Endothelial cell of umbilical vein (primary cell): Measurements from ENCODE around the gene MLX. TPM values are rescaled to one million over a fixed set of nuclear protein-coding genes. Genes with fewer than 3 reads are reported as not detected.

Source experiments
- BruUV-seq: library from RNA; stranded (reverse); fragments of 400-500 nt; replicated peaks from 2 replicates; lab custom pipeline; 2021; lab: Mats Ljungman, UMichigan
- CTCF ChIA-PET: fragments of 300-600, 350-600 bp; sonication (Branson Sonifier 250); formaldehyde crosslinking; loops from one replicate; lab custom pipeline; 2021; ENCODE audit warnings: antibody characterized with exemption, inconsistent platforms; lab: Charles Lee
- POLR2A ChIA-PET: fragments of 300-600, 350-600 bp; sonication (Branson Sonifier 250); formaldehyde crosslinking; loops from one replicate; lab custom pipeline; 2021; ENCODE audit warnings: antibody characterized with exemption, inconsistent platforms; lab: Charles Lee
- DNase-seq: peaks from one replicate; pipeline ENCODE4 v3.0.0-alpha.2; 2011; ENCODE audit warnings: low read depth, low spot score
- FAIRE-seq: peaks from 2 replicates; lab custom pipeline; 2011; peaks lifted over from hg19 to GRCh38; lab: Jason Lieb, UNC
- H2AFZ ChIP-seq: 2 replicates; pipeline ENCODE4 v1.6.0; 2012; ENCODE audit warnings: low read depth, low read length, control low read depth, inconsistent platforms
- H3K27ac ChIP-seq: 2 replicates; pipeline ENCODE4 v1.5.1; 2011; ENCODE audit warnings: low read depth, mild to moderate bottlenecking, control low read depth, low read length, moderate library complexity; ENCODE audit not compliant: insufficient read depth
- H3K27me3 ChIP-seq, 2 experiments: 2 replicates each; pipeline versions ENCODE4 v1.6.0 to v1.6.1; 2011; ENCODE audit warnings: low read length in 2 of 2, mixed read lengths in 1 of 2; ENCODE audit not compliant: control insufficient read depth in 2 of 2, insufficient read depth in 2 of 2
- H3K36me3 ChIP-seq, 2 experiments: 2 replicates in 1 of 2; 3 replicates in 1 of 2; pipeline ENCODE4 v1.5.1; 2011; ENCODE audit warnings: low read length in 2 of 2, mild to moderate bottlenecking in 1 of 2, moderate library complexity in 1 of 2; ENCODE audit not compliant: control insufficient read depth in 2 of 2, insufficient read depth in 2 of 2; ENCODE audit errors: extremely low read depth in 1 of 2
- H3K4me1 ChIP-seq: 3 replicates; pipeline ENCODE4 v1.5.1; 2011; ENCODE audit warnings: mild to moderate bottlenecking, low read length; ENCODE audit not compliant: control insufficient read depth, insufficient read depth; ENCODE audit errors: extremely low read depth
- H3K4me2 ChIP-seq: 2 replicates; pipeline ENCODE4 v1.6.1; 2011; ENCODE audit warnings: low read length, control low read depth, mixed read lengths; ENCODE audit not compliant: insufficient read depth
- H3K4me3 ChIP-seq, 3 experiments: fragments of 200-600 bp in 1 of 3; sonication (generic), shearing (Covaris generic) in 1 of 3; replicated peaks in 1 of 3; 2 replicates each; pipeline ENCODE4 v1.5.1; 2011 to 2016; ENCODE audit warnings: control low read depth in 3 of 3, low read length in 3 of 3, mild to moderate bottlenecking in 2 of 3, inconsistent platforms in 1 of 3, low read depth in 1 of 3, moderate library complexity in 1 of 3; ENCODE audit not compliant: insufficient read depth in 1 of 3
- H3K79me2 ChIP-seq: 2 replicates; pipeline ENCODE4 v1.6.0; 2012; ENCODE audit warnings: low read length, inconsistent platforms; ENCODE audit not compliant: control insufficient read depth, insufficient read depth
- H3K9ac ChIP-seq: replicated peaks from 2 replicates; pipeline ENCODE3; 2011; ENCODE audit warnings: low read length, control low read depth; ENCODE audit not compliant: insufficient read depth; ENCODE audit errors: extremely low read depth
- H3K9me1 ChIP-seq: replicated peaks from 3 replicates; pipeline ENCODE4 v1.6.0; 2011; ENCODE audit warnings: mild to moderate bottlenecking, low read length; ENCODE audit not compliant: control insufficient read depth, insufficient read depth; ENCODE audit errors: extremely low read depth
- H3K9me3 ChIP-seq: replicated peaks from 2 replicates; pipeline ENCODE4 v1.5.1; 2012; ENCODE audit warnings: low read length, inconsistent platforms; ENCODE audit not compliant: control insufficient read depth, insufficient read depth
- H4K20me1 ChIP-seq: replicated peaks from 2 replicates; pipeline ENCODE3; 2011; ENCODE audit warnings: mild to moderate bottlenecking, low read length; ENCODE audit not compliant: control insufficient read depth, insufficient read depth; ENCODE audit errors: extremely low read depth
- EZH2 ChIP-seq: IDR thresholded peaks from 2 replicates; pipeline ENCODE4 v1.6.1; 2012; ENCODE audit warnings: borderline replicate concordance, low read depth, mild to moderate bottlenecking, moderate library complexity, low read length, inconsistent platforms; ENCODE audit not compliant: severe bottlenecking
- FOS ChIP-seq: IDR thresholded peaks from 2 replicates; pipeline ENCODE4 v1.6.1; 2011; ENCODE audit warnings: mild to moderate bottlenecking, low read length, moderate library complexity, borderline replicate concordance; ENCODE audit not compliant: insufficient read depth
- GATA2 ChIP-seq: IDR thresholded peaks from 2 replicates; pipeline ENCODE4 v1.7.0; 2011; ENCODE audit warnings: low read depth, mild to moderate bottlenecking, moderate library complexity, mixed read lengths, low read length; ENCODE audit not compliant: insufficient read length, insufficient read depth
- JUN ChIP-seq: IDR thresholded peaks from 2 replicates; pipeline ENCODE4 v1.6.1; 2011; ENCODE audit warnings: borderline replicate concordance, low read depth; ENCODE audit not compliant: insufficient read length, insufficient read depth
- MYC ChIP-seq: IDR thresholded peaks from one replicate; pipeline ENCODE4 v1.6.1; 2011; ENCODE audit warnings: mild to moderate bottlenecking, low read depth, low read length
- POLR2A ChIP-seq: IDR thresholded peaks from 2 replicates; pipeline ENCODE4 v1.6.1; 2012; ENCODE audit warnings: low read depth, mild to moderate bottlenecking, control low read depth, low read length
- POLR2AphosphoS5 ChIP-seq: IDR thresholded peaks from 2 replicates; pipeline ENCODE4 v1.6.1; 2012; ENCODE audit warnings: low read depth, mild to moderate bottlenecking, control low read depth, low read length, moderate library complexity; ENCODE audit not compliant: insufficient read depth
- dilution Hi-C: fragments of 300-500 bp; cut with MboI; formaldehyde crosslinking; loops from one replicate; pipeline ENCODE4 v1.15.0; 2019; ENCODE audit warnings: low sequenced_read_pairs; ENCODE audit not compliant: extremely low pct_ligation_motif_present
- intact Hi-C: fragments of 100-400 bp; cut with micrococcal nuclease; formaldehyde crosslinking; loops from one replicate; pipeline ENCODE4 v1.10.0; 2022
- polyA plus RNA-seq, 4 experiments: library from polyadenylated mRNA; depleted of rRNA in 3 of 4; stranded (reverse) in 3 of 4; unstranded in 1 of 4; fragments of >200 nt; gene quantifications; 2 replicates each; pipeline versions ENCODE4 v1.2.1 to v1.2.3, GENCODE V29; 2011 to 2012; ENCODE audit warnings: missing spikeins in 1 of 4
- total RNA-seq: library from RNA; stranded (reverse); gene quantifications from 2 replicates; pipeline ENCODE4 v1.2.3, GENCODE V29; 2021
- TF ChIP-seq, protein P1 (sequence below), 2 donors: IDR thresholded peaks; 1 replicate in 1 of 2; 2 replicates in 1 of 2; pipeline ENCODE4 v1.5.1; 2011; ENCODE audit warnings: low read length in 2 of 2, mild to moderate bottlenecking in 2 of 2, moderate library complexity in 2 of 2, control low read depth in 1 of 2, inconsistent platforms in 1 of 2, low read depth in 1 of 2; ENCODE audit not compliant: insufficient read depth in 1 of 2; ENCODE audit errors: extremely low read depth in 1 of 2
- TF ChIP-seq, protein P2 (sequence below): IDR thresholded peaks from 2 replicates; pipeline ENCODE4 v1.6.1; 2011; ENCODE audit not compliant: insufficient read depth, insufficient read length

MLX gene
- total and polyA plus RNA-seq, 2 donors (not counting 3 experiments of a cell fraction or from before 2014, with no cell fraction given) = 40.3 to 42.7 TPM

DNA sequence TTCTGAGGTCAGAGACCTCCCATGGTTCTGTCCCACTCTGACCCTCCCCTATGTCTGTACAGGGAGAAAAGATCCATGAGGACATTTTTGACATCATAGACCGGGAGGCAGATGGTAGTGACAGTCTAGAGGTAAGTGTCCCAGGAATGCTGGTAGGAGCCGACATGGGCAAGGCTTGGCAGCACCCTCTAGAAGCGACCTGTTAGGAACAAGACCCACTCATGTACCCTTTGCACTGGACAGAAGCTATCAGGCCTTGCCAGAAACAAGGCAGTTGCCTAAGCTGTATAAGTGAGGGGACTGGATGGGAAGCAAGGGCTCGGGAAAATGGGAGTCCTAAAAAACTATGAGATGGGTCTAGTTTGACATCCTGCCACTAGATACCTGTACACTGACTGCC lies 45.1 kb downstream of the MLX start:
- FAIRE-seq (no peak), DNase-seq (no peak)
- no peaks in the 10 kb centered on the region for H3K9me3 ChIP-seq
- H3K9me1 ChIP-seq = no peaks in the 10 kb centered on the region
- ChIA-PET POLR2A (no interaction called here), CTCF (no interaction called here)
- BruUV-seq = no TSS peak
- no peak for TF ChIP-seq POLR2AphosphoS5
- no peak for TF ChIP-seq EZH2
- H3K4me3 ChIP-seq = no peak overlapping the region
- H3K4me1 ChIP-seq = peaks cover 11% of the 10 kb centered on the region
- no peak overlapping the region for H2AFZ ChIP-seq
- no peaks in the 10 kb centered on the region for H4K20me1 ChIP-seq
- no peak overlapping the region for H3K27ac ChIP-seq
- no peak overlapping the region for H3K9ac ChIP-seq
- dilution Hi-C loops (no loop called here), intact Hi-C loops (no loop called here)
- peaks cover 20 to 24% of the 10 kb centered on the region in 2 experiments for H3K36me3 ChIP-seq
- H3K4me2 ChIP-seq = no peak overlapping the region
- H3K79me2 ChIP-seq = peaks cover 23% of the 10 kb centered on the region
- H3K27me3 ChIP-seq = no peaks in the 10 kb centered on the region

DNA sequence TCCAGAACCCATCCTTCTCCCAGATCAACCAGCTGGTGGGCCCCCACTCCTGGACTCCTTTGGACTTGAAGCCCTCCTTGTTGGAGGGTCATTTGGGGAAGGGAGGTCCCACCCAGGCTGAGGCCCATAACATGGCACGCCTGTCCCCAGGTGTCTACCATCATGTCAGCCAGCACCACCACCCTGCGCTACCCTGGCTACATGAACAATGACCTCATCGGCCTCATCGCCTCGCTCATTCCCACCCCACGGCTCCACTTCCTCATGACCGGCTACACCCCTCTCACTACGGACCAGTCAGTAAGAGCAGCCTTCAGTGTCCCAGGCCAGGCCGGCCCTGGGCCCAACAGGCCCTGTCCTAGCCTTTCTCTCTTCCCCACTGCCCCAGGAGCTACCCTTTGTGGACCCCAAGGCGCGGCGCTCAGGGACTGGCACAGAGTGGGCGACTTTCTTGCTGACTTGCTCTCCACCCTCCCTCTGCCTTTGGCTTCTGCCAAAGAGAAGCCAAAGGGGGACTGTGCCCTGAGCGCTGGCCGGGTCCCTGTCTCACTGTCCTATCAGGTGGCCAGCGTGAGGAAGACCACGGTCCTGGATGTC lies 46.9 kb downstream of the MLX start:
- peaks cover 6% of the 10 kb centered on the region for H3K79me2 ChIP-seq
- intact Hi-C loops (no loop called here), dilution Hi-C loops (no loop called here)
- peaks cover 4% of the 10 kb centered on the region for H3K4me1 ChIP-seq
- ChIA-PET POLR2A (no interaction called here), CTCF (interaction anchor here (1.0 kb wide), 1 partner anchor 35 kb away, joined by 4 read pairs; no protein-coding TSS in a partner anchor)
- H3K9me3 ChIP-seq = no peaks in the 10 kb centered on the region
- H3K4me2 ChIP-seq = no peak overlapping the region
- H4K20me1 ChIP-seq = no peaks in the 10 kb centered on the region
- H3K36me3 ChIP-seq = peaks cover 20 to 24% of the 10 kb centered on the region in 2 experiments
- no peak overlapping the region for H3K27ac ChIP-seq
- H3K9me1 ChIP-seq = no peaks in the 10 kb centered on the region
- no peak overlapping the region for H2AFZ ChIP-seq
- H3K27me3 ChIP-seq = no peaks in the 10 kb centered on the region
- no TSS peak for BruUV-seq
- no peak overlapping the region for H3K4me3 ChIP-seq
- no peak for FAIRE-seq
- DNase-seq = no peak
- no peak for TF ChIP-seq JUN
- TF ChIP-seq POLR2A = no peak
- no peak for TF ChIP-seq GATA2
- no peak for TF ChIP-seq EZH2
- TF ChIP-seq, protein P1, sequence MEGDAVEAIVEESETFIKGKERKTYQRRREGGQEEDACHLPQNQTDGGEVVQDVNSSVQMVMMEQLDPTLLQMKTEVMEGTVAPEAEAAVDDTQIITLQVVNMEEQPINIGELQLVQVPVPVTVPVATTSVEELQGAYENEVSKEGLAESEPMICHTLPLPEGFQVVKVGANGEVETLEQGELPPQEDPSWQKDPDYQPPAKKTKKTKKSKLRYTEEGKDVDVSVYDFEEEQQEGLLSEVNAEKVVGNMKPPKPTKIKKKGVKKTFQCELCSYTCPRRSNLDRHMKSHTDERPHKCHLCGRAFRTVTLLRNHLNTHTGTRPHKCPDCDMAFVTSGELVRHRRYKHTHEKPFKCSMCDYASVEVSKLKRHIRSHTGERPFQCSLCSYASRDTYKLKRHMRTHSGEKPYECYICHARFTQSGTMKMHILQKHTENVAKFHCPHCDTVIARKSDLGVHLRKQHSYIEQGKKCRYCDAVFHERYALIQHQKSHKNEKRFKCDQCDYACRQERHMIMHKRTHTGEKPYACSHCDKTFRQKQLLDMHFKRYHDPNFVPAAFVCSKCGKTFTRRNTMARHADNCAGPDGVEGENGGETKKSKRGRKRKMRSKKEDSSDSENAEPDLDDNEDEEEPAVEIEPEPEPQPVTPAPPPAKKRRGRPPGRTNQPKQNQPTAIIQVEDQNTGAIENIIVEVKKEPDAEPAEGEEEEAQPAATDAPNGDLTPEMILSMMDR (IDR thresholded peaks at IDR 0.05; ENCODE audit: extremely low read depth in 1 of 2, insufficient read depth in 1 of 2, low read depth in 1 of 2, low read length in 2 of 2) = no peak
- no peak for TF ChIP-seq FOS
- TF ChIP-seq, protein P2, sequence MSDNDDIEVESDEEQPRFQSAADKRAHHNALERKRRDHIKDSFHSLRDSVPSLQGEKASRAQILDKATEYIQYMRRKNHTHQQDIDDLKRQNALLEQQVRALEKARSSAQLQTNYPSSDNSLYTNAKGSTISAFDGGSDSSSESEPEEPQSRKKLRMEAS = no peak
- TF ChIP-seq POLR2AphosphoS5 = no peak
- no peak for TF ChIP-seq MYC
- H3K9ac ChIP-seq = no peak overlapping the region
